DMS79 (cell line): ENCODE results near the gene GGT7.
"Not testable (repeated sequence)": the region's sequence is repeated elsewhere in the genome, so short reads cannot be mapped to it uniquely, and the experiment has no call there.

ENCODE experiments used
- DNase-seq: peaks from one replicate; lab custom pipeline; 2025; lab: John Stamatoyannopoulos, UW

GGT7 gene

GRCh38 chr20:34872622-34873224, at the start of gene GGT7:
GGT7 (minus strand) TSS chr20:34872856; CDS start chr20:34872815, 41 bp downstream.
- peak; percentile 51 for DNase-seq

- no peak for DNase-seq
Measured at GRCh38 chr20:34921436-34921835, 48.8 kb upstream of the GGT7 start.

GRCh38 chr20:34920055-34920454, 47.4 kb upstream of the GGT7 start:
- DNase-seq = no peak

- no peak for DNase-seq
Measured at GRCh38 chr20:34916774-34917354, 44.2 kb upstream of the GGT7 start.

GRCh38 chr20:34915749-34916455, 43.2 kb upstream of the GGT7 start:
- DNase-seq = no peak

GRCh38 chr20:34915131-34915530, 42.5 kb upstream of the GGT7 start:
- no peak for DNase-seq

- peak; percentile 15 for DNase-seq
Measured at GRCh38 chr20:34907616-34908469, 35.2 kb upstream of the GGT7 start.

GRCh38 chr20:34904202-34904621, 31.6 kb upstream of the GGT7 start:
- no peak for DNase-seq

GRCh38 chr20:34898731-34899130, 26.1 kb upstream of the GGT7 start:
- not testable (repeated sequence) for DNase-seq

GRCh38 chr20:34898129-34898528, 25.5 kb upstream of the GGT7 start:
- DNase-seq = not testable (repeated sequence)

GRCh38 chr20:34896086-34896621, 23.5 kb upstream of the GGT7 start:
- DNase-seq = no peak

- no peak for DNase-seq
Measured at GRCh38 chr20:34895465-34895864, 22.8 kb upstream of the GGT7 start.

GRCh38 chr20:34894723-34895122, 22.1 kb upstream of the GGT7 start:
- DNase-seq = no peak

- DNase-seq = no peak
Measured at GRCh38 chr20:34892671-34893070, 20.0 kb upstream of the GGT7 start.

- no peak for DNase-seq
Measured at GRCh38 chr20:34891166-34892062, 18.8 kb upstream of the GGT7 start.

GRCh38 chr20:34888468-34888867, 15.8 kb upstream of the GGT7 start:
- DNase-seq = no peak

GRCh38 chr20:34887023-34887422, 14.4 kb upstream of the GGT7 start:
- no peak for DNase-seq

- no peak for DNase-seq
Measured at GRCh38 chr20:34886122-34886521, 13.5 kb upstream of the GGT7 start.

GRCh38 chr20:34884260-34884659, 11.6 kb upstream of the GGT7 start:
- DNase-seq = no peak

GRCh38 chr20:34883809-34884208, 11.2 kb upstream of the GGT7 start:
- no peak for DNase-seq

- DNase-seq = no peak
Measured at GRCh38 chr20:34883087-34883688, 10.5 kb upstream of the GGT7 start.
